Right atrium auricular region (tissue), 2 donors: ENCODE results near the gene ACVR1B. TPM values are rescaled to one million over a fixed set of nuclear protein-coding genes. Genes with fewer than 3 reads are reported as not detected.

Experiments
- DNase-seq: peaks from one replicate; pipeline ENCODE4 v3.0.0-alpha.2; 2019; ENCODE audit warnings: low spot score
- H3K27ac ChIP-seq, 2 donors: fragments of 200-600 bp; sonication (generic); 1 replicate in 1 of 2; 2 replicates in 1 of 2; pipeline ENCODE4 v1.5.1; 2016 to 2019
- H3K27me3 ChIP-seq, 2 donors: fragments of 200-600 bp; sonication (generic); one replicate each; pipeline versions ENCODE4 v1.5.1 to v1.6.0; 2017 to 2019
- H3K36me3 ChIP-seq: fragments of 200-600 bp; sonication (generic); one replicate; pipeline ENCODE4 v1.5.1; 2016
- H3K4me1 ChIP-seq, 2 donors: fragments of 200-600 bp; sonication (generic); one replicate each; pipeline versions ENCODE4 v1.5.1 to v1.6.0; 2017 to 2019
- H3K4me3 ChIP-seq, 2 donors: fragments of 200-600 bp; sonication (generic); 1 replicate in 1 of 2; 2 replicates in 1 of 2; pipeline ENCODE4 v1.5.1; 2017 to 2019; ENCODE audit warnings: mild to moderate bottlenecking in 1 of 2, moderate library complexity in 1 of 2
- H3K9me3 ChIP-seq, 2 donors: fragments of 200-600 bp; sonication (generic); one replicate each; pipeline ENCODE4 v1.5.1; 2019
- total RNA-seq, 2 donors: library from RNA; depleted of rRNA; stranded (reverse); fragments of >200 nt; gene quantifications; one replicate each; pipeline ENCODE4 v1.1.0, GENCODE V29; 2016
- TF ChIP-seq, protein P1 (sequence below), 2 donors: fragments of 200-600 bp; sonication (generic); IDR thresholded peaks; one replicate each; pipeline ENCODE4 v1.5.1; 2019; ENCODE audit warnings: antibody characterized with exemption in 2 of 2

The ACVR1B gene
- total RNA-seq, 2 donors from 2014 or later, result 8.2 to 12.5 TPM

DNA sequence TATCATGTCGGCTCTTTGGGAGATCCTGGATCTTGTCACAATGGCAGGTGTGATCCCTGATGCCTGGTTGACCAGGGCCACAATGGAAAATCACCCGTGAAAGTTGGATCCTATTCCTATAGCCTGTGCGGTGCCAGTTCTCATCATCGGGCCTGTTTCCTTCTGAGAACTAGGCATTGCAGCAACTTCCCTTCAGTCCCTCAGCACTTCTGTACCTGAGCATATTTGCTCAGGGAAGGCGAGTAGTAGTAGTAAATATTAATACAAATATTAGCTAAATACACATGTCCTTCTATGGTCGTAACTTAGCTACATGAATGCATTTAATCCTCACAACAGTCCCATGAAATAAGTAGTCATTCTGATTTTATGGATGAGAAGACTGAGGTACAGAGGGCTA is 33.2 kb downstream of the ACVR1B start:
- no peak overlapping the region for H3K27ac ChIP-seq
- peaks cover 81% of the 10 kb centered on the region for H3K36me3 ChIP-seq
- TF ChIP-seq, protein P1, sequence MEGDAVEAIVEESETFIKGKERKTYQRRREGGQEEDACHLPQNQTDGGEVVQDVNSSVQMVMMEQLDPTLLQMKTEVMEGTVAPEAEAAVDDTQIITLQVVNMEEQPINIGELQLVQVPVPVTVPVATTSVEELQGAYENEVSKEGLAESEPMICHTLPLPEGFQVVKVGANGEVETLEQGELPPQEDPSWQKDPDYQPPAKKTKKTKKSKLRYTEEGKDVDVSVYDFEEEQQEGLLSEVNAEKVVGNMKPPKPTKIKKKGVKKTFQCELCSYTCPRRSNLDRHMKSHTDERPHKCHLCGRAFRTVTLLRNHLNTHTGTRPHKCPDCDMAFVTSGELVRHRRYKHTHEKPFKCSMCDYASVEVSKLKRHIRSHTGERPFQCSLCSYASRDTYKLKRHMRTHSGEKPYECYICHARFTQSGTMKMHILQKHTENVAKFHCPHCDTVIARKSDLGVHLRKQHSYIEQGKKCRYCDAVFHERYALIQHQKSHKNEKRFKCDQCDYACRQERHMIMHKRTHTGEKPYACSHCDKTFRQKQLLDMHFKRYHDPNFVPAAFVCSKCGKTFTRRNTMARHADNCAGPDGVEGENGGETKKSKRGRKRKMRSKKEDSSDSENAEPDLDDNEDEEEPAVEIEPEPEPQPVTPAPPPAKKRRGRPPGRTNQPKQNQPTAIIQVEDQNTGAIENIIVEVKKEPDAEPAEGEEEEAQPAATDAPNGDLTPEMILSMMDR (IDR thresholded peaks at IDR 0.05), result no peak
- no peaks in the 10 kb centered on the region for H3K27me3 ChIP-seq
- DNase-seq, result no peak
- no peak overlapping the region for H3K4me3 ChIP-seq
- H3K9me3 ChIP-seq, result no peaks in the 10 kb centered on the region
- H3K4me1 ChIP-seq, result no peaks in the 10 kb centered on the region

DNA sequence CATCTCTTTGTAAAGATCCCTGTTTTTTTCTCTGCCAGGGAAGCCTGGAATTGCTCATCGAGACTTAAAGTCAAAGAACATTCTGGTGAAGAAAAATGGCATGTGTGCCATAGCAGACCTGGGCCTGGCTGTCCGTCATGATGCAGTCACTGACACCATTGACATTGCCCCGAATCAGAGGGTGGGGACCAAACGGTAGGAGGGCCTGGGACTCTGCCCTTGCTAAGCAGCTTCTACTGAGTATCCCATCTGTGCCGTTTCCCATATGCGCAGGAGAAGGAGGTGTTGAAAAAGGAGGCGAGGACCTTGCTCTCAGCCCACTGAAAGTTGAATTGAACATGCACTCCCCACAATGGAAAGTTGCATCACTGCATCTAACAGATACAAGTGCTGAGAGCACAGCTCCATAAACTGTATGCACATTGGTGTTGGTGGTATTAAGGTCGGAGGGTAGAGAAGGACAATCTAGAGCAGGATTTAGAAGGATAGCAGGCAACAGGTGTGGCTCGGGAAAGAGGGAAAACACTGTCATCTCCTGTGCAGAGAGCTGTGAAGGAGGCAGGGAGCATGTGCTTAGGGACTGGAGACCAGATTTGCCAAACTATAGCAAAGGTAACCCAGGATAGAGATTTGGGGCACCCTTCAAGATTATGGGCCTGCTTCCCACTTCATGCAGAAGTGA is 33.8 kb downstream of the ACVR1B start:
- H3K36me3 ChIP-seq, result peaks cover 81% of the 10 kb centered on the region
- no peak overlapping the region for H3K27ac ChIP-seq
- TF ChIP-seq, protein P1 (IDR thresholded peaks at IDR 0.05), result no peak
- DNase-seq, result no peak
- no peaks in the 10 kb centered on the region for H3K4me1 ChIP-seq
- no peak overlapping the region for H3K4me3 ChIP-seq
- H3K9me3 ChIP-seq, result no peaks in the 10 kb centered on the region
- H3K27me3 ChIP-seq, result no peaks in the 10 kb centered on the region

DNA sequence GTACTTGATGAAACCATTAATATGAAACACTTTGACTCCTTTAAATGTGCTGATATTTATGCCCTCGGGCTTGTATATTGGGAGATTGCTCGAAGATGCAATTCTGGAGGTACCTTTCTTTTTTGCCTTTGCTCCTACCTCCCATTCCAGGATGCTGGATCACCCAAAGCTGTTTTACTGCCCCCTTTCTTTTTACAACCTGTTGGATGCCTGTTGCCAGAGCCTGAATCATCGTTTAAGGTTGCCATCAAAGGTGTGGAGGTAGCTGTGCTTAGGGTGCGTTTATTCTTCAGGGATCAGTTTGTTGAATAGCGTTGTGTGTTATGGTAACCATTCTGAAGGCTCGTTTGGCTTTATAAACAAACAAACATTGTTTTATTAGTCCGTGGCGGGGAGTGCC is 35.3 kb downstream of the ACVR1B start:
- Histone ChIP-seq H3K9me3 (no peaks in the 10 kb centered on the region), H3K4me3 (no peak overlapping the region), H3K36me3 (peaks cover 72% of the 10 kb centered on the region), H3K27ac (no peak overlapping the region), H3K27me3 (no peaks in the 10 kb centered on the region), H3K4me1 (no peaks in the 10 kb centered on the region)
- TF ChIP-seq, protein P1 (IDR thresholded peaks at IDR 0.05), result no peak
- no peak for DNase-seq

DNA sequence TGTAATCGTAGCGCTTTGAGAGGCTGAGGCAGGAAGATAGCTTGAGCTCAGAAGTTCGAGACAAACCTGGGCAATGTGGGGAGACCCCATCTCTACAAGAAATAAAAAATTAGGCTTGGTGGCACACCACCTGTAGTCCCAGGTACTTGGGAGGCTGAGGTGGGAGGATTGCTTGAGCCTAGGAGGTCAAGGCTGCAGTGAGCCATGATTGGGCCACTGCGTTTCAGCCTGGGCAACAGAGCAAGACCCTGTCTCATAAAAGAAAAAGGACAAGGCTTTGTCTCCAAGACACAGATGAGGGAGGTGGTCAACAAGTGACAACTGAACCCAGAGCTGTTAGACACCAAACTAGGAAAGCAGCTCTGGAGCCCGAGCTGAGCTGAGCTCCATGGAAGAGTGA is 40.7 kb downstream of the ACVR1B start:
- TF ChIP-seq, protein P1 (IDR thresholded peaks at IDR 0.05), result no peak
- Histone ChIP-seq H3K4me3 (no peak overlapping the region), H3K36me3 (peaks cover 50% of the 10 kb centered on the region)

GRCh38 chr12:51994539-51994820 is 43.0 kb downstream of the ACVR1B start:
- TF ChIP-seq, protein P1 (IDR thresholded peaks at IDR 0.05), result no peak
- Histone ChIP-seq H3K4me1 (no peaks in the 10 kb centered on the region), H3K27me3 (no peaks in the 10 kb centered on the region), H3K27ac (no peak overlapping the region), H3K9me3 (no peaks in the 10 kb centered on the region), H3K4me3 (no peak overlapping the region), H3K36me3 (peaks cover 38% of the 10 kb centered on the region)
- DNase-seq, result no peak

More for the DNA sequence above, 40.7 kb downstream of the ACVR1B start:
- Histone ChIP-seq H3K27ac (no peak overlapping the region), H3K9me3 (no peaks in the 10 kb centered on the region), H3K27me3 (no peaks in the 10 kb centered on the region), H3K4me1 (no peaks in the 10 kb centered on the region)
- DNase-seq, result no peak

DNA sequence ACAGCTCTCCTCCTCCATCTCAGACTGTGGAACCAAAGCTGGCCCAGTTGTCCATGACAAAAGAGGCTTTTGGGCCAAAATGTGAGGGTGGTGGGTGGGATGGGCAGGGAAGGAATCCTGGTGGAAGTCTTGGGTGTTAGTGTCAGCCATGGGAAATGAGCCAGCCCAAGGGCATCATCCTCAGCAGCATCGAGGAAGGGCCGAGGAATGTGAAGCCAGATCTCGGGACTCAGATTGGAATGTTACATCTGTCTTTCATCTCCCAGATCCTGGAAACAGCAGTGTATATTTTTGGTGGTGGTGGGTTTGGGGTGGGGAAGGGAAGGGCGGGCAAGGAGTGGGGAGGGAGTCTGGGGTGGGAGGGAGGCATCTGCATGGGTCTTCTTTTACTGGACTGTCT is 43.5 kb downstream of the ACVR1B start:
- no peaks in the 10 kb centered on the region for H3K27me3 ChIP-seq
- peaks cover 38% of the 10 kb centered on the region for H3K36me3 ChIP-seq

More for the DNA sequence above, 43.5 kb downstream of the ACVR1B start:
- DNase-seq, result no peak
- Histone ChIP-seq H3K27ac (no peak overlapping the region), H3K4me3 (no peak overlapping the region), H3K9me3 (no peaks in the 10 kb centered on the region), H3K4me1 (no peaks in the 10 kb centered on the region)
- TF ChIP-seq, protein P1 (IDR thresholded peaks at IDR 0.05), result no peak
